Measurements from ENCODE around the gene ZNF324B.
A peak's percentile ranks its signal among the peaks of the same experiment; 100 is the strongest.

The ZNF324B gene

DNA sequence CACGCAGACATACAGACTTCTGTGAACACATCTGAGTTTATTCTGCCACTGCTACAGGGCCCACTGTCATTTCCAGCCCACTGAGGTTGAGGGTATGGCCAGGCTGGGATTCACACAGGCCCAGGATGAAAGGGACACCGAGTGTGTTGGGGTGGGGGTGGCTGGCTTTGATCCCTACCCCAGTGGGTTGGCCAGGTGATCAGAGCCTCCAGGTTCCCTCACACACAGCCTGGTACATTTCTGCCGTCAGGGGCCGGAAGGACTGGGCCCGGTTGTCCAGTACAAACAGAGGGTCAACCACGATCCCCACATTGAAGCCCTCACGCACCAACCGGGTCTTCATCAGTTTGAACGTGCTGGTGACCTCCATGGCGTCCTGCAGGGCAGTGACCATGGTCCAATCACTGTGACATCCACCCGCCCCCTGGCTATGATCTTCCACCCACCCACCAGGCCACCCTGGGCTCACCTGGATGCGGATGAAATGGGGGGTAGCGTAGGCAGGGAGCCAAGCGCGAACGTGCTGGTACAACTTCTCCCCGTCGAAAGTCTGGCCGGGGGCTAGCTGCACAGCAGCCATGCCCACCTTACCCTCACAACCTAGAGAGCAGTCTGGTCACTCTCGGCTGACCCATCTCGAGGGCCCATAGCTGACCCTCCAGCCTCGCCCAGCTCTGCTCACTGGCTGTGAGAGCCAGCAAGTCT, 47.0 kb downstream of the ZNF324B start:
- no peak overlapping the region for H3K4me3 ChIP-seq (ENCODE audit: low read depth, low read length)
- peak overlapping the region; percentile 47; the same call in 1 of the 2 replicates for H3K27ac ChIP-seq (ENCODE audit: extremely low read depth, low read depth, low read length)
- peaks cover 9% of the 10 kb centered on the region for H3K4me1 ChIP-seq (ENCODE audit: control insufficient read depth, insufficient read depth, low read length)
- CTCF ChIA-PET = interaction anchor here (0.7 to 4.0 kb wide), 2 partner anchors 21 to 91 kb away, joined by 3 to 26 read pairs; partner anchors contain the start of gene ZBTB45
- POLR2A ChIA-PET = interaction anchor here (1.5 to 2.1 kb wide), 2 partner anchors 46 to 172 kb away, joined by 4 to 7 read pairs; partner anchors contain the start of genes TRIM28 and ZSCAN22
- H3K36me3 ChIP-seq (ENCODE audit: control insufficient read depth in 2 of 2, insufficient read depth in 1 of 2, low read length in 2 of 2) = no peaks in the 10 kb centered on the region
- H3K9me3 ChIP-seq (ENCODE audit: control insufficient read depth, insufficient read depth, low read depth, low read length) = no peaks in the 10 kb centered on the region
- TF ChIP-seq, protein P1, sequence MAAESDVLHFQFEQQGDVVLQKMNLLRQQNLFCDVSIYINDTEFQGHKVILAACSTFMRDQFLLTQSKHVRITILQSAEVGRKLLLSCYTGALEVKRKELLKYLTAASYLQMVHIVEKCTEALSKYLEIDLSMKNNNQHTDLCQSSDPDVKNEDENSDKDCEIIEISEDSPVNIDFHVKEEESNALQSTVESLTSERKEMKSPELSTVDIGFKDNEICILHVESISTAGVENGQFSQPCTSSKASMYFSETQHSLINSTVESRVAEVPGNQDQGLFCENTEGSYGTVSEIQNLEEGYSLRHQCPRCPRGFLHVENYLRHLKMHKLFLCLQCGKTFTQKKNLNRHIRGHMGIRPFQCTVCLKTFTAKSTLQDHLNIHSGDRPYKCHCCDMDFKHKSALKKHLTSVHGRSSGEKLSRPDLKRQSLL (tag by site-specific recombination; IDR thresholded peaks at IDR 0.05) = no peak
- TF ChIP-seq ZBTB17 (tag by site-specific recombination; IDR thresholded peaks at IDR 0.05) (no peak), ZNF19 (tag by site-specific recombination; IDR thresholded peaks at IDR 0.05; ENCODE audit: low read depth) (no peak), SETDB1 (IDR thresholded peaks at IDR 0.05; ENCODE audit: insufficient read length, low read length) (no peak), ZEB2 (tag by site-specific recombination; IDR thresholded peaks at IDR 0.05) (no peak), ZNF629 (tag by site-specific recombination; IDR thresholded peaks at IDR 0.05) (no peak), ZNF426 (tag by site-specific recombination; IDR thresholded peaks at IDR 0.05) (no peak), ZNF404 (tag by site-specific recombination; IDR thresholded peaks at IDR 0.05) (no peak), ZNF658 (tag by site-specific recombination; IDR thresholded peaks at IDR 0.05) (no peak), ZNF292 (tag by site-specific recombination; IDR thresholded peaks at IDR 0.05; ENCODE audit: borderline replicate concordance, low read depth) (no peak)
- TF ChIP-seq, protein P2, sequence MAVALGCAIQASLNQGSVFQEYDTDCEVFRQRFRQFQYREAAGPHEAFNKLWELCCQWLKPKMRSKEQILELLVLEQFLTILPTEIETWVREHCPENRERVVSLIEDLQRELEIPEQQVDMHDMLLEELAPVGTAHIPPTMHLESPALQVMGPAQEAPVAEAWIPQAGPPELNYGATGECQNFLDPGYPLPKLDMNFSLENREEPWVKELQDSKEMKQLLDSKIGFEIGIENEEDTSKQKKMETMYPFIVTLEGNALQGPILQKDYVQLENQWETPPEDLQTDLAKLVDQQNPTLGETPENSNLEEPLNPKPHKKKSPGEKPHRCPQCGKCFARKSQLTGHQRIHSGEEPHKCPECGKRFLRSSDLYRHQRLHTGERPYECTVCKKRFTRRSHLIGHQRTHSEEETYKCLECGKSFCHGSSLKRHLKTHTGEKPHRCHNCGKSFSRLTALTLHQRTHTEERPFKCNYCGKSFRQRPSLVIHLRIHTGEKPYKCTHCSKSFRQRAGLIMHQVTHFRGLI (tag by site-specific recombination; IDR thresholded peaks at IDR 0.05) = no peak
- TF ChIP-seq, protein P3, sequence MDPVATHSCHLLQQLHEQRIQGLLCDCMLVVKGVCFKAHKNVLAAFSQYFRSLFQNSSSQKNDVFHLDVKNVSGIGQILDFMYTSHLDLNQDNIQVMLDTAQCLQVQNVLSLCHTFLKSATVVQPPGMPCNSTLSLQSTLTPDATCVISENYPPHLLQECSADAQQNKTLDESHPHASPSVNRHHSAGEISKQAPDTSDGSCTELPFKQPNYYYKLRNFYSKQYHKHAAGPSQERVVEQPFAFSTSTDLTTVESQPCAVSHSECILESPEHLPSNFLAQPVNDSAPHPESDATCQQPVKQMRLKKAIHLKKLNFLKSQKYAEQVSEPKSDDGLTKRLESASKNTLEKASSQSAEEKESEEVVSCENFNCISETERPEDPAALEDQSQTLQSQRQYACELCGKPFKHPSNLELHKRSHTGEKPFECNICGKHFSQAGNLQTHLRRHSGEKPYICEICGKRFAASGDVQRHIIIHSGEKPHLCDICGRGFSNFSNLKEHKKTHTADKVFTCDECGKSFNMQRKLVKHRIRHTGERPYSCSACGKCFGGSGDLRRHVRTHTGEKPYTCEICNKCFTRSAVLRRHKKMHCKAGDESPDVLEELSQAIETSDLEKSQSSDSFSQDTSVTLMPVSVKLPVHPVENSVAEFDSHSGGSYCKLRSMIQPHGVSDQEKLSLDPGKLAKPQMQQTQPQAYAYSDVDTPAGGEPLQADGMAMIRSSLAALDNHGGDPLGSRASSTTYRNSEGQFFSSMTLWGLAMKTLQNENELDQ (tag by site-specific recombination; IDR thresholded peaks at IDR 0.05; ENCODE audit: low read depth) = no peak
- TF ChIP-seq, protein P4, sequence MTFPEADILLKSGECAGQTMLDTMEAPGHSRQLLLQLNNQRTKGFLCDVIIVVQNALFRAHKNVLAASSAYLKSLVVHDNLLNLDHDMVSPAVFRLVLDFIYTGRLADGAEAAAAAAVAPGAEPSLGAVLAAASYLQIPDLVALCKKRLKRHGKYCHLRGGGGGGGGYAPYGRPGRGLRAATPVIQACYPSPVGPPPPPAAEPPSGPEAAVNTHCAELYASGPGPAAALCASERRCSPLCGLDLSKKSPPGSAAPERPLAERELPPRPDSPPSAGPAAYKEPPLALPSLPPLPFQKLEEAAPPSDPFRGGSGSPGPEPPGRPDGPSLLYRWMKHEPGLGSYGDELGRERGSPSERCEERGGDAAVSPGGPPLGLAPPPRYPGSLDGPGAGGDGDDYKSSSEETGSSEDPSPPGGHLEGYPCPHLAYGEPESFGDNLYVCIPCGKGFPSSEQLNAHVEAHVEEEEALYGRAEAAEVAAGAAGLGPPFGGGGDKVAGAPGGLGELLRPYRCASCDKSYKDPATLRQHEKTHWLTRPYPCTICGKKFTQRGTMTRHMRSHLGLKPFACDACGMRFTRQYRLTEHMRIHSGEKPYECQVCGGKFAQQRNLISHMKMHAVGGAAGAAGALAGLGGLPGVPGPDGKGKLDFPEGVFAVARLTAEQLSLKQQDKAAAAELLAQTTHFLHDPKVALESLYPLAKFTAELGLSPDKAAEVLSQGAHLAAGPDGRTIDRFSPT (tag by site-specific recombination; IDR thresholded peaks at IDR 0.05) = no peak

DNA sequence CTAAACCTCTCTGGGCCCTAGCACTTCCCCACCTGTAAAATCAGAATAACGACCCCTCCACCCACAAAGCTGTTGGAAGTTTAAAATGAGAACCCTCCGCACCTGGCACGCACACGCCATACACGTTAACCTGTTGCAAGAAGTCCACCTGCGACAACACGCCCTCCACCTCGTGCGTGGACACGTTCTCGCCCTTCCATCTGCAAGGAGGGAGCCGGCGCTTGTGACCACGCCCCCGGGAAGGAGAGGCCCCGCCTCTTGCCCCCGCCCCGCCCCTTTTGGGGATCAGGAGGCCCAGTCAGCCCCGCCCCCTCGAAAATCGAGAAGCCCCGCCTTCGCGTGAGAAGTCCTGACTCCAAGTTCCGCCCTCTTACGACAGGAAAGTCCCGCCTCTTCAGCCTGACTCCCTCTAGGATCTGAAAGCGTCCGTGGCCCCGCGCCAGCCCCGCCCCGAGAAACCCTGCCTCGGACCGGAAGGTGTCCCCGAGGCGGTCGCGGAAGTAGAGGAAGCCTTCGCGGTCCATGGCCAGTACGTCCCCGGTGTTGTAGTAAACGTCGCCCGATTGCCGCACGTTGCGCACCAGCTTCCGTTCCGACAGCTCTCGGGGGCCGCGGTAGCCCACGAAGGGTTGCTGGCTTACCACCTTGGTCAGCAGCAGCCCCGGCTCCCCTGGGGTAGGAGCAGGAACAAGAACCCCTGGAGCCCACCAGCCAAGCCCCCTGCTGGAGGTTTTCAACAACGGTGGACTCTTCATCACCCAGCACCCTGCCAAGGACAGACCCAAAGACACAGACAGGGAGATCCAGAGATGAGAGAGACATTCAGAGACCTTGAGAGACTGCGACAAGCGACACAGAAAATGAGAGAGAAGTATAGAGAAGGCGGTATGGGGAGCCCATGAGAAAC, 47.9 kb downstream of the ZNF324B start:
- Histone ChIP-seq H3K4me1 (ENCODE audit: control insufficient read depth, insufficient read depth, low read length) (peaks cover 9% of the 10 kb centered on the region), H3K9me3 (ENCODE audit: control insufficient read depth, insufficient read depth, low read depth, low read length) (no peaks in the 10 kb centered on the region), H3K4me3 (ENCODE audit: low read depth, low read length) (peak overlapping the region; percentile 38), H3K27ac (ENCODE audit: extremely low read depth, low read depth, low read length) (peak overlapping the region; percentile 68), H3K36me3 (ENCODE audit: control insufficient read depth in 2 of 2, insufficient read depth in 1 of 2, low read length in 2 of 2) (no peaks in the 10 kb centered on the region)
- CTCF ChIA-PET = interaction anchor here (0.6 to 4.0 kb wide), 3 partner anchors 15 to 166 kb away, joined by 3 to 26 read pairs (median 3); partner anchors contain the start of gene ZBTB45
- POLR2A ChIA-PET = interaction anchor here (0.5 to 2.1 kb wide), 7 partner anchors 12 to 1133 kb away, joined by 3 to 14 read pairs (median 4); partner anchors contain the start of genes TRIM28, ZBTB45, ZNF497 and ZSCAN22
- no peak for TF ChIP-seq EGR2 (tag by site-specific recombination; IDR thresholded peaks at IDR 0.05; ENCODE audit: low read depth)
- no peak for TF ChIP-seq ZNF146 (tag by site-specific recombination; IDR thresholded peaks at IDR 0.05)
- TF ChIP-seq ZNF248 (tag by site-specific recombination; IDR thresholded peaks at IDR 0.05) = no peak
- no peak for TF ChIP-seq ZNF202 (tag by site-specific recombination; IDR thresholded peaks at IDR 0.05; ENCODE audit: borderline replicate concordance)
- peak; percentile 73 for TF ChIP-seq SCRT1 (tag by site-specific recombination; IDR thresholded peaks at IDR 0.05; ENCODE audit: borderline replicate concordance)
- TF ChIP-seq, protein P4 (tag by site-specific recombination; IDR thresholded peaks at IDR 0.05) = no peak
- TF ChIP-seq ZBTB8A (tag by site-specific recombination; IDR thresholded peaks at IDR 0.05) = no peak; the same call in 1 of the 2 replicates
- TF ChIP-seq, protein P5, sequence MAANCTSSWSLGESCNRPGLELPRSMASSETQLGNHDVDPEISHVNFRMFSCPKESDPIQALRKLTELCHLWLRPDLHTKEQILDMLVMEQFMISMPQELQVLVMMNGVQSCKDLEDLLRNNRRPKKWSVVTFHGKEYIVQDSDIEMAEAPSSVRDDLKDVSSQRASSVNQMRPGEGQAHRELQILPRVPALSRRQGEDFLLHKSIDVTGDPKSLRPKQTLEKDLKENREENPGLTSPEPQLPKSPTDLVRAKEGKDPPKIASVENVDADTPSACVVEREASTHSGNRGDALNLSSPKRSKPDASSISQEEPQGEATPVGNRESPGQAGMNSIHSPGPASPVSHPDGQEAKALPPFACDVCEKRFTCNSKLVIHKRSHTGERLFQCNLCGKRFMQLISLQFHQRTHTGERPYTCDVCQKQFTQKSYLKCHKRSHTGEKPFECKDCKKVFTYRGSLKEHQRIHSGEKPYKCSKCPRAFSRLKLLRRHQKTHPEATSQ (tag by site-specific recombination; IDR thresholded peaks at IDR 0.05) = no peak

Measured in HEK293 (cell line).